HG03095 (cell line): ENCODE data around the gene TOM1L2.

Experiments
- ATAC-seq: cut with Tn5 transposase; IDR thresholded peaks from one replicate; pipeline ENCODE4 v1.9.1; 2021; ENCODE audit warnings: moderate library complexity; ENCODE audit not compliant: unreplicated experiment

Gene TOM1L2

GRCh38 chr17:17880577-17881196, 91.5 kb downstream of the TOM1L2 start:
- no peak for ATAC-seq

- ATAC-seq, result no peak
These were observed 94.5 kb downstream of the TOM1L2 start for GRCh38 chr17:17877529-17878358.

- no peak for ATAC-seq
These were observed 95.2 kb downstream of the TOM1L2 start for GRCh38 chr17:17876959-17877528.

- ATAC-seq, result no peak
These were observed 97.7 kb downstream of the TOM1L2 start for GRCh38 chr17:17874478-17874877.

GRCh38 chr17:17873450-17873991, 98.7 kb downstream of the TOM1L2 start:
- no peak for ATAC-seq

- ATAC-seq, result no peak
These were observed 99.5 kb downstream of the TOM1L2 start for GRCh38 chr17:17872547-17873345.

- no peak for ATAC-seq
These were observed 100.3 kb downstream of the TOM1L2 start for GRCh38 chr17:17871913-17872312.

GRCh38 chr17:17870247-17870646, 102.0 kb downstream of the TOM1L2 start:
- no peak for ATAC-seq

GRCh38 chr17:17868641-17869522, 103.3 kb downstream of the TOM1L2 start:
- no peak for ATAC-seq

- no peak for ATAC-seq
These were observed 105.3 kb downstream of the TOM1L2 start for GRCh38 chr17:17866897-17867296.

GRCh38 chr17:17866425-17866824, 105.8 kb downstream of the TOM1L2 start:
- ATAC-seq, result no peak

GRCh38 chr17:17865035-17865434, 107.2 kb downstream of the TOM1L2 start:
- ATAC-seq, result no peak

GRCh38 chr17:17860766-17861107, 111.5 kb downstream of the TOM1L2 start:
- ATAC-seq, result no peak

- ATAC-seq, result no peak
These were observed 112.1 kb downstream of the TOM1L2 start for GRCh38 chr17:17859909-17860765.

- no peak for ATAC-seq
These were observed 114.7 kb downstream of the TOM1L2 start for GRCh38 chr17:17857496-17857895.

GRCh38 chr17:17856386-17856785, 115.8 kb downstream of the TOM1L2 start:
- ATAC-seq, result no peak

GRCh38 chr17:17855976-17856375, 116.2 kb downstream of the TOM1L2 start:
- ATAC-seq, result no peak

GRCh38 chr17:17853811-17854447, 118.3 kb downstream of the TOM1L2 start:
- ATAC-seq, result no peak

GRCh38 chr17:17852930-17853329, 119.3 kb downstream of the TOM1L2 start:
- ATAC-seq, result no peak
